GM12864 (cell line): ENCODE measurements around the gene MACROD2.
A peak's percentile ranks its signal among the peaks of the same experiment; 100 is the strongest.

Experiments
- DNase-seq: peaks from one replicate; pipeline ENCODE4 v3.0.0-alpha.2; 2011; ENCODE audit warnings: low read depth
- H3K4me3 ChIP-seq: 2 replicates; pipeline ENCODE4 v1.5.1; 2011; ENCODE audit warnings: mild to moderate bottlenecking, low read depth, low read length, control low read depth
- CTCF ChIP-seq: IDR thresholded peaks from 2 replicates; pipeline ENCODE4 v1.5.1; 2011; ENCODE audit warnings: low read depth, mild to moderate bottlenecking, moderate library complexity, low read length, control low read depth, inconsistent platforms; ENCODE audit errors: missing control alignments

MACROD2 gene

GRCh38 chr20:15922556-15922955 is 1927.2 kb downstream of the MACROD2 start:
- no peak for DNase-seq

GRCh38 chr20:15923030-15923776 is 1927.9 kb downstream of the MACROD2 start:
- H3K4me3 ChIP-seq, result no peak overlapping the region
- peak; percentile 50 for DNase-seq
- no peak for TF ChIP-seq CTCF

More at GRCh38 chr20:15922556-15922955, 1927.2 kb downstream of the MACROD2 start:
- no peak for TF ChIP-seq CTCF
- no peak overlapping the region; the same call in 1 of the 2 replicates for H3K4me3 ChIP-seq

- H3K4me3 ChIP-seq, result no peak overlapping the region
- no peak for DNase-seq
- no peak for TF ChIP-seq CTCF
Measured at GRCh38 chr20:15924556-15924955, 1929.2 kb downstream of the MACROD2 start.

- no peak for TF ChIP-seq CTCF
- H3K4me3 ChIP-seq, result no peak overlapping the region
Measured at GRCh38 chr20:15925376-15925775, 1930.1 kb downstream of the MACROD2 start.

GRCh38 chr20:15927893-15928650 is 1932.8 kb downstream of the MACROD2 start:
- no peak for TF ChIP-seq CTCF
- H3K4me3 ChIP-seq, result no peak overlapping the region
- no peak for DNase-seq

More at GRCh38 chr20:15925376-15925775, 1930.1 kb downstream of the MACROD2 start:
- no peak for DNase-seq

- DNase-seq, result no peak
- no peak for TF ChIP-seq CTCF
- no peak overlapping the region for H3K4me3 ChIP-seq
Measured at GRCh38 chr20:15928946-15929345, 1933.6 kb downstream of the MACROD2 start.
